GM12891 (cell line): ENCODE data around the gene AHRR.

Source experiments
- POLR2A ChIP-seq: IDR thresholded peaks from 2 replicates; pipeline ENCODE4 v1.6.1; 2011; ENCODE audit warnings: low read depth, low read length, control low read depth
- POLR2AphosphoS5 ChIP-seq: IDR thresholded peaks from 2 replicates; pipeline ENCODE4 v1.6.1; 2011; ENCODE audit warnings: low read depth, low read length, control low read depth

DNA sequence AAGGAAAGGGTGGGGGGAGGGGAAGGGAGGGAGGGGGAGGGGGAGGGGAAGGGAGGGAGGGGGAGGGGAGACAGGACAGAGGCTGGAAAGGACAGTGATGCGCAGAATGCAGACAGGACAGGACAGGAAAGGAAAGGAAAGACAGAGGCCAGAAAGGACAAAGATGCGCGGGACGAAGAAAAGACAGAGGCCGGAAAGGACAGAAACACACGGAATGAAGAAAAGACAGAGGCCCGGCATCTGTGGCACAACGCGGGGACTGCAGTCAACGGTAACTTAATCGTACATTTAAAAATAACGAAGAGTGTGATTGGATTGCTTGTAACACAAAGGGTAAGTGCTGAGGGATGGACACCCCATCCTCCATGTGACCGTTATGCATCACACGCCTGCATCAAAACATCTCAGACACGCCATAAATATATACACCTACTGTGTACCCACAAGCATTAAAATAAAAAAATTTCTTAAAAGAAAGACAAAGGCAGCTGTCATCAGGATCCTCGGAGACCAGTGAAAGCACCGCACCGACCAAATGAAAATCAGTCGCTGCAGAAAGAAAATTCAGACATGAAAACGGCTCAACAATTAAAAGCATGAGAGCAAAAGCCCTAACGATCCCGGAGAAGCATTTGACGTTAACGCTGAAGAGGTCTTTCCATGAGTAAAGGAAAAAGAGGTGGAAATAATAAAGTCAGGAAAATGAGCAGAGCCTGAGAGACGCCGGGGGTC, 68.5 kb downstream of the AHRR start:
- TF ChIP-seq POLR2A (no peak), POLR2AphosphoS5 (no peak)
